Measurements from ENCODE around the gene TXNRD1.
A peak's percentile ranks its signal among the peaks of the same experiment; 100 is the strongest.
"Not testable (repeated sequence)": the region's sequence is repeated elsewhere in the genome, so short reads cannot be mapped to it uniquely, and the experiment has no call there.

TXNRD1 gene

DNA sequence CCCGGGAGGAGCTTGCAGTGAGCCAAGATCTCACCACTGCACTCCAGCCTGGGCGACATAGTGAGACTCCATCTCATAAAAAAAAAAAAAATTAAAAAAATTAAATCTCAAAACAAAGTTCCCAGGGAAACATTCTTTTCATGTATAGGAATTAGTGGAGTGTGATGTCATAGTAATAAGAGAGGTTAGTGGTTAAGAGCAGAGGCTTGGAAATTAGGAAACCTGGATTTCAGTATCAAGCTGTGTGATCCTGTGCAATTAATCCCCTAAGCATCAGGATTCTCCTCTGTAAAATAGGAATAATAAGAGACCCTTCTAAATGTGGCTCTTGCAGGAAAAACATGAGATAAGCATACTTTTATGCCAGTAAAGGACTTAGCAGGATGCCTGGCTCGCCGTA, 3.1 kb upstream of the TXNRD1 start:
- no peaks in the 10 kb centered on the region for H3K9me3 Mint-ChIP-seq
- no peak overlapping the region for H3K27ac Mint-ChIP-seq
- no peaks in the 10 kb centered on the region for H3K36me3 Mint-ChIP-seq (ENCODE audit: low read depth)
- H3K27me3 Mint-ChIP-seq (ENCODE audit: low read depth) = peaks cover 4% of the 10 kb centered on the region
- no peak for DNase-seq (ENCODE audit: low spot score)
- peaks cover 15% of the 10 kb centered on the region for H3K4me1 Mint-ChIP-seq (ENCODE audit: low read depth)
- H3K4me3 Mint-ChIP-seq = no peak overlapping the region

- Mint-ChIP-seq H3K36me3 (ENCODE audit: low read depth) (no peaks in the 10 kb centered on the region), H3K4me1 (ENCODE audit: low read depth) (peaks cover 20% of the 10 kb centered on the region), H3K4me3 (no peak overlapping the region), H3K9me3 (no peaks in the 10 kb centered on the region), H3K27ac (no peak overlapping the region), H3K27me3 (ENCODE audit: low read depth) (peaks cover 4% of the 10 kb centered on the region)
- DNase-seq (ENCODE audit: low spot score) = no peak
These were observed 1.6 kb upstream of the TXNRD1 start for GRCh38 chr12:104213952-104214351.

GRCh38 chr12:104216521-104216924, 944 bp downstream of the TXNRD1 start:
- no peaks in the 10 kb centered on the region for H3K9me3 Mint-ChIP-seq
- no peaks in the 10 kb centered on the region for H3K36me3 Mint-ChIP-seq (ENCODE audit: low read depth)
- H3K4me3 Mint-ChIP-seq = peak overlapping the region; percentile 80
- peak overlapping the region; percentile 69 for H3K27ac Mint-ChIP-seq
- H3K27me3 Mint-ChIP-seq (ENCODE audit: low read depth) = no peaks in the 10 kb centered on the region
- no peak for DNase-seq (ENCODE audit: low spot score)
- H3K4me1 Mint-ChIP-seq (ENCODE audit: low read depth) = peaks cover 36% of the 10 kb centered on the region

- H3K4me3 Mint-ChIP-seq; DNase-seq (ENCODE audit: low spot score); H3K27me3 Mint-ChIP-seq (ENCODE audit: low read depth); H3K36me3 Mint-ChIP-seq (ENCODE audit: low read depth); H3K27ac Mint-ChIP-seq; H3K9me3 Mint-ChIP-seq: not testable (repeated sequence)
- peaks cover 43% of the 10 kb centered on the region for H3K4me1 Mint-ChIP-seq (ENCODE audit: low read depth)
These were observed 2.9 kb downstream of the TXNRD1 start for GRCh38 chr12:104218506-104218905.

DNA sequence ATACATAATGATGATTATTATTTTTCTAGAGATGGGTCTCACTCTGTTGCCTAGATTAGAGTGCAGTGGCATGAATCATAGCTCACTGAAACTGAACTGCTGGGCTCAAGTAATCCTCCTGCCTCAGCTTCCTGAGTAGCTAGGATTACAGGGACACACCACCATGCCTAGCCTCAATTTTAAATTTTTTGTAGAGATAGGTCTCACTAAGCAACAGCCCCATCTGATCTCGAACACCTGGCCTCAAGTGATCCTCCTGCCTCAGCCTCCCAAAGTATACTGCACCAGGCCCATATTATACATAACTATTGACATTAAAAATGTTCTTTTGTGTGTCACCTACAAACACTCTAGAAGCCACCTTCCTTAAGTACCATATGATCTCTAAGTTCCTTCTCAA, 3.4 kb downstream of the TXNRD1 start:
- Mint-ChIP-seq H3K4me1 (ENCODE audit: low read depth) (peaks cover 43% of the 10 kb centered on the region), H3K27me3 (ENCODE audit: low read depth) (peaks cover 2% of the 10 kb centered on the region), H3K4me3 (peak overlapping the region; percentile 68), H3K9me3 (no peaks in the 10 kb centered on the region), H3K27ac (no peak overlapping the region), H3K36me3 (ENCODE audit: low read depth) (no peaks in the 10 kb centered on the region)
- DNase-seq (ENCODE audit: low spot score) = no peak

DNA sequence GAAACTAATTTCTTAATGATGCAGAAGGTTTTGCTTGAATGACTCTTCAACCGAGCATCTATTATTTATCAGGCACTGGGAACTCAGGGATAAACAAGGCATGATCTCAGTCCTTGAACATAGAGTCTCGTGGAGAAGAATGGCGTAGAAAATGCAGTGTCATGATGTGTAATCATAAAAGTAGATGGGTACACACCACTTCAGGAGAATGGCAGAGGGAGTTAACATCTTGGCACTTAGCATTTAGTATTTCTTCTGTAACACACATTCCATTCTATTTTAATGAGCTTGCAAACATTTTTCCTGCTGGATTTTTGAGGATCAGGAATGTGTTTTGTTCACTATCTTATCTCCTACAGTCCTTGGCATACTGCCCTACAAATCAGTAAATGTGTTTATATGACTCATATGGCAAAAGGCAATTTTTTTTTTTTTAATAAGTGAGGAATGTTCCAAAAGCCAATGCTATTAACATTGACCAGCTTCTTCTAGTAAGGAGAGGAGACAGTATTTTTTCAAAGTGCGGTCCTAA, 3.8 kb downstream of the TXNRD1 start:
- no peaks in the 10 kb centered on the region for H3K9me3 Mint-ChIP-seq
- no peaks in the 10 kb centered on the region for H3K36me3 Mint-ChIP-seq (ENCODE audit: low read depth)
- peak overlapping the region; percentile 68 for H3K4me3 Mint-ChIP-seq
- peaks cover 2% of the 10 kb centered on the region for H3K27me3 Mint-ChIP-seq (ENCODE audit: low read depth)
- H3K4me1 Mint-ChIP-seq (ENCODE audit: low read depth) = peaks cover 43% of the 10 kb centered on the region
- no peak for DNase-seq (ENCODE audit: low spot score)
- peak overlapping the region; percentile 81 for H3K27ac Mint-ChIP-seq

DNA sequence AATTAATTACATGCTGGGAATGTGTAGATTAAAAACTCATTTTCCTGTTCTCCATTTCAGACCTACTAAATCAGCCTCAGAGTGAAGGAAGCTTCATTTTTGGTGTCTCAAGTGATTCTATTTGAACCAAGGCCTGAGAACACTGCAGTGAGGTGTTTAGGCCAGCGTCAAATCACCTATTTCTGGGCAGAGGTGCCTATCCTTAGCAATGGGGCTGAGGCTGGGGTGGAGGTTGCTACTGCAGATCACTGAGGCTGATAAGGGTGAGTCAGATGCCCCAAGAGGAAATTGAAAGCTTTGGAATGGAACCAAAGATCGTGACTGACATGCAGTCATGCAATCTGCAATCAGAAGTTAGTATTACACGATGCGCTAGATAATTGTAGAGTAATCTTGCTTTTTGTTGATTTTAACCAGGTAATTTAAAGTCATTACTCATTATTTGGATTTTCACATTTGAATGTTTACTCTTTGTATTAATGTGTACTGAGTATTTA, 4.4 kb downstream of the TXNRD1 start:
- H3K9me3 Mint-ChIP-seq = peaks cover 4% of the 10 kb centered on the region
- H3K4me3 Mint-ChIP-seq = peak overlapping the region; percentile 68
- DNase-seq (ENCODE audit: low spot score) = peak; percentile 82
- H3K4me1 Mint-ChIP-seq (ENCODE audit: low read depth) = peaks cover 43% of the 10 kb centered on the region
- H3K36me3 Mint-ChIP-seq (ENCODE audit: low read depth) = no peaks in the 10 kb centered on the region
- peaks cover 2% of the 10 kb centered on the region for H3K27me3 Mint-ChIP-seq (ENCODE audit: low read depth)
- peak overlapping the region; percentile 81 for H3K27ac Mint-ChIP-seq

DNA sequence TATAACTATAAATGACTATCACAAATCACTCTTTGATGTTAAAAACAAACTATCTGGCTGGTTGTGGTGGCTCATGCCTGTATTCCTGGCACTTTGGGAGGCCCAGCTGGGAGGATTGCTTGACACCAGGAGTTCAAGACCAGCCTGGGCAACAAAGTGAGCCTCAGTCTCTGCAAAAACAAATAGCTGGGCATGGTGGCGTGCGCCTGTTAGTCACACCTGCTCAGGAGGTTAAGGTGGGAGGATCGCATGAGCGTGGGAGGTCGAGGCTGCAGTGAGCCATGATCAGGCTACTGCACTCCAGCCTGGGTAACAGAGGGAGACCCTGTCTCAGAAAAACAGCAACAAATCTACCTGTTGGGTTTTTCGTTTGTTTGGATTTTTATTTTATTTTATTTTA, 5.4 kb downstream of the TXNRD1 start:
- Mint-ChIP-seq H3K27ac (no peak overlapping the region), H3K4me1 (ENCODE audit: low read depth) (peaks cover 41% of the 10 kb centered on the region), H3K4me3 (no peak overlapping the region), H3K27me3 (ENCODE audit: low read depth) (peaks cover 2% of the 10 kb centered on the region), H3K9me3 (peaks cover 8% of the 10 kb centered on the region), H3K36me3 (ENCODE audit: low read depth) (no peaks in the 10 kb centered on the region)
- DNase-seq (ENCODE audit: low spot score) = no peak

- no peak for DNase-seq (ENCODE audit: low spot score)
- Mint-ChIP-seq H3K36me3 (ENCODE audit: low read depth) (no peaks in the 10 kb centered on the region), H3K4me1 (ENCODE audit: low read depth) (peaks cover 28% of the 10 kb centered on the region), H3K27me3 (ENCODE audit: low read depth) (peaks cover 2% of the 10 kb centered on the region), H3K27ac (no peak overlapping the region), H3K4me3 (no peak overlapping the region), H3K9me3 (peaks cover 8% of the 10 kb centered on the region)
These were observed 7.4 kb downstream of the TXNRD1 start for GRCh38 chr12:104222976-104223375.

- peaks cover 8% of the 10 kb centered on the region for H3K9me3 Mint-ChIP-seq
- DNase-seq (ENCODE audit: low spot score) = no peak
- peaks cover 2% of the 10 kb centered on the region for H3K27me3 Mint-ChIP-seq (ENCODE audit: low read depth)
- H3K27ac Mint-ChIP-seq = no peak overlapping the region
- H3K4me3 Mint-ChIP-seq = no peak overlapping the region
- no peaks in the 10 kb centered on the region for H3K36me3 Mint-ChIP-seq (ENCODE audit: low read depth)
- peaks cover 25% of the 10 kb centered on the region for H3K4me1 Mint-ChIP-seq (ENCODE audit: low read depth)
These were observed 8.1 kb downstream of the TXNRD1 start for GRCh38 chr12:104223712-104224111.

- no peak for DNase-seq (ENCODE audit: low spot score)
- Mint-ChIP-seq H3K27me3 (ENCODE audit: low read depth) (peaks cover 4% of the 10 kb centered on the region), H3K36me3 (ENCODE audit: low read depth) (no peaks in the 10 kb centered on the region), H3K4me1 (ENCODE audit: low read depth) (peaks cover 6% of the 10 kb centered on the region), H3K4me3 (no peak overlapping the region), H3K27ac (no peak overlapping the region), H3K9me3 (peaks cover 20% of the 10 kb centered on the region)
These were observed 11.1 kb downstream of the TXNRD1 start for GRCh38 chr12:104226672-104227071.

DNA sequence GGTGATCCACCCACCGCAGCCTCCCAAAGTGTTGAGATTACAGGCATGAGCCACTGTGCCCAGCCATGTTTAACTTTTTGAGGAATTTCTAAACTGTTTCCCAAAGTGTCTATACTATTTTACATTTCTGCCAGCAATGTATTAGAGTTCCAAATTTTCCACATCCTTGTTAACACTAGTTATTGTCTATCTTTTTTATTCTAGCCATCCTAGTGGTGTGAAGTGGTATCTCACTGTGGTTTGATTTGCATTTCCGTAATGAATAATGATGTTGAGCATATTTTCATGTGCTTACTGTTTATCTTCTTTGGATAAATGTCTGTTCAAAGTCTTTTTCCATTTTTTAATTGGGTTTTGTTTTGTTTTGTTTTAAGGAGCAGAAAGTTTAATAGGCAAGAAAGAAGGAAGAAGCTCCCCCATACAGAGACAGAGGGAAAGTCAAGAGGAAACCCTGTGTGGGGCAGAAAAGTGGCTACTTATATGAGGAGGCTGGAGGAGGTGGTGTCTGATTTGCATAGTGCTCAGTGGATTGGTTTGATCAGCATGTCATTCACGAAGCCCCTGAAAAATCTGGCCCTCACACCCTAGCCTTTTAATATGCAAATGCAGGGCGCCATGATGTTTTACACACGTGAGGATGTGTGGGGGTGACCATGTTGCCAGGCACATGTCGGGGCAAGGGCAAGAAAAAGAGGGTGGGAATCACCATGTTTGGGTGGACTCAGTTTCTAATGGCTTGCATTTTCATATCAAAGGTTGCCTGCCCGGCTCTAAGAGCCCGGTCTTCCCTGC, 14.9 kb downstream of the TXNRD1 start:
- Mint-ChIP-seq H3K27ac (no peak overlapping the region), H3K27me3 (ENCODE audit: low read depth) (peaks cover 3% of the 10 kb centered on the region), H3K4me3 (no peak overlapping the region), H3K9me3 (peaks cover 34% of the 10 kb centered on the region), H3K36me3 (ENCODE audit: low read depth) (peaks cover 5% of the 10 kb centered on the region), H3K4me1 (ENCODE audit: low read depth) (no peaks in the 10 kb centered on the region)
- DNase-seq (ENCODE audit: low spot score) = no peak

- Mint-ChIP-seq H3K36me3 (ENCODE audit: low read depth) (peaks cover 5% of the 10 kb centered on the region), H3K4me1 (ENCODE audit: low read depth) (no peaks in the 10 kb centered on the region), H3K27me3 (ENCODE audit: low read depth) (peaks cover 3% of the 10 kb centered on the region), H3K9me3 (peaks cover 44% of the 10 kb centered on the region), H3K27ac (no peak overlapping the region), H3K4me3 (no peak overlapping the region)
- DNase-seq (ENCODE audit: low spot score) = no peak
These were observed 17.2 kb downstream of the TXNRD1 start for GRCh38 chr12:104232609-104233280.

DNA sequence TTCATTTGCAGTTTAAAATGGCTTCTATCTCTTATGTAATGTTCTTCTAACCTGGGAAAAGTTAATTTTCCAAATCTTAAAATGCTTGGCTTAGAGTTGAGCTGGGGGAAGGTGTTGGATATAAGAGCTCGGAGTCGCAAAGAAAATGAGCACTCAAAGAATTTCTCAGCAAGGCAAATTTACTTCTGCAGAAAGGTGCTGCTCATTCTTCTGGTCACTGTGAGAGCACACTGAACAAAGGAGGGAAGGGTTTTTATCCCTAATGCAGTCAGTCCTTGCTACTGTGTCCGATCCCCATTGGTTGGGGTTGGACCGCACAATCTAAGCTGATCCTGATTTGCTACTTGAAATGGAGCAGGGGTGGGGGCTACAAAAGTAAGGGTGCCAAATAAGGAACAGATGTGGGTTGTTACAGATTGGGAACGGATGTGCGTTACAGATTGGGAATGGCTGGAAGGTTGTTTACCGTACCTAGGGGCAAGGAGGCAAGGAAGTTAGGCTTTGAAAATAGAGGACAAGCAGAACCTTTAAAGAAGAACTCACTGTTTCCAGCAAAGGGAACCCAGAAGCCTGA, 19.4 kb downstream of the TXNRD1 start:
- peaks cover 3% of the 10 kb centered on the region for H3K27me3 Mint-ChIP-seq (ENCODE audit: low read depth)
- H3K4me3 Mint-ChIP-seq = no peak overlapping the region
- no peak for DNase-seq (ENCODE audit: low spot score)
- peaks cover 44% of the 10 kb centered on the region for H3K9me3 Mint-ChIP-seq
- no peaks in the 10 kb centered on the region for H3K4me1 Mint-ChIP-seq (ENCODE audit: low read depth)
- no peak overlapping the region for H3K27ac Mint-ChIP-seq
- H3K36me3 Mint-ChIP-seq (ENCODE audit: low read depth) = peaks cover 5% of the 10 kb centered on the region
